Bronchial epithelial cell (primary cell): Measurements from ENCODE around the gene OOEP. TPM values are rescaled to one million over a fixed set of nuclear protein-coding genes. Genes with fewer than 3 reads are reported as not detected.

Experiments
- DNase-seq: peaks from one replicate; pipeline ENCODE4 v3.0.0-alpha.2; 2010; ENCODE audit warnings: low read depth
- FAIRE-seq: peaks from 2 replicates; lab custom pipeline; 2011; peaks lifted over from hg19 to GRCh38; lab: Jason Lieb, UNC
- H3K27me3 ChIP-seq: 2 replicates; pipeline ENCODE4 v1.5.1; 2011; ENCODE audit warnings: low read length; ENCODE audit not compliant: control insufficient read depth, insufficient read depth
- H3K36me3 ChIP-seq: 2 replicates; pipeline ENCODE4 v1.5.1; 2011; ENCODE audit warnings: low read length; ENCODE audit not compliant: control insufficient read depth, insufficient read depth
- H3K4me3 ChIP-seq: 2 replicates; pipeline ENCODE4 v1.5.1; 2011; ENCODE audit warnings: mild to moderate bottlenecking, low read depth, low read length, control low read depth
- total RNA-seq: library from RNA; depleted of rRNA; stranded (reverse); fragments of >200 nt; gene quantifications from 2 replicates; pipeline ENCODE4 v1.2.1, GENCODE V29; 2014
- TF ChIP-seq, protein P1 (sequence below): IDR thresholded peaks from 2 replicates; pipeline ENCODE4 v1.5.1; 2011; ENCODE audit warnings: mild to moderate bottlenecking, moderate library complexity, low read length, control low read depth, inconsistent platforms; ENCODE audit not compliant: insufficient read depth, severe bottlenecking

OOEP gene
- total RNA-seq, 1 donor from 2014 or later: not detected

DNA sequence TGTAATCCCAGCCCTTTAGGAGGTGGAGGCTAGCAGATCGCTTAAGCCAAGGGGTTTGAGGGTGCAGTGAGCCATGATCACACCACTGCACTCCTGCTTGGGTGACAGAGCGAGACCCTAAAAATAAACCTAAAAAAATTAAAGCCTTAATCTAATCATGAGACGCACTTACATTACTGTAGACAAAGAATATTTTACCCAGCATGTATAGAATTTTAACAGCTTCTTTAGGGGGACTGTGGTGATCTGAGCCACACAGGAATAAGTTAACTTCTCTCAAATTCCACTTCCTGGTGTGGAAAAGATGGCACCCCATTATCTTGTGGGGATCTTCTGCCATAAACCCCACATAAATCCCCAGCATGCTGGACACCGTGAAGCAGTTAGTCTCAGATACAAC, 2.3 kb upstream of the OOEP start:
- no peak overlapping the region for H3K4me3 ChIP-seq
- TF ChIP-seq, protein P1, sequence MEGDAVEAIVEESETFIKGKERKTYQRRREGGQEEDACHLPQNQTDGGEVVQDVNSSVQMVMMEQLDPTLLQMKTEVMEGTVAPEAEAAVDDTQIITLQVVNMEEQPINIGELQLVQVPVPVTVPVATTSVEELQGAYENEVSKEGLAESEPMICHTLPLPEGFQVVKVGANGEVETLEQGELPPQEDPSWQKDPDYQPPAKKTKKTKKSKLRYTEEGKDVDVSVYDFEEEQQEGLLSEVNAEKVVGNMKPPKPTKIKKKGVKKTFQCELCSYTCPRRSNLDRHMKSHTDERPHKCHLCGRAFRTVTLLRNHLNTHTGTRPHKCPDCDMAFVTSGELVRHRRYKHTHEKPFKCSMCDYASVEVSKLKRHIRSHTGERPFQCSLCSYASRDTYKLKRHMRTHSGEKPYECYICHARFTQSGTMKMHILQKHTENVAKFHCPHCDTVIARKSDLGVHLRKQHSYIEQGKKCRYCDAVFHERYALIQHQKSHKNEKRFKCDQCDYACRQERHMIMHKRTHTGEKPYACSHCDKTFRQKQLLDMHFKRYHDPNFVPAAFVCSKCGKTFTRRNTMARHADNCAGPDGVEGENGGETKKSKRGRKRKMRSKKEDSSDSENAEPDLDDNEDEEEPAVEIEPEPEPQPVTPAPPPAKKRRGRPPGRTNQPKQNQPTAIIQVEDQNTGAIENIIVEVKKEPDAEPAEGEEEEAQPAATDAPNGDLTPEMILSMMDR: no peak

DNA sequence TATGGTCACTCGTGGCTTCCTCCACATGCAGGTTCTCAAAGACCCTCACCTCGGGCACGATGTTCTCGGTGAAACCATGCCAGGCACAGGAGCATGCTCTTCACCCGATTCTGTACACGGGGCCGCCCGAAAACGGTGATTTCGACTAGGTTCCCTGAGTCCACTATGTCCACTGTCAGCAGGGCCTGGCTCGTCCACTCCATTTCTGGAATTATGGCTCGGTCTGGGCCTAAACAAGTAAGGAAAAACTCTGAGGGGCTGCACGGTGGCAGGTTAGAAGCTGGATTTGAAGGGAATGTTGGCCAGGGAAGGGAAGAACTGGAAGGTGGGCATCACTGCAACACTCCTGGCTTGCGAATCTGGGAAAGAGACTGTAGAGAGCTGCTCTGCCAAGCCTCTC, 540 bp downstream of the OOEP start:
- H3K27me3 ChIP-seq: no peaks in the 10 kb centered on the region
- no peaks in the 10 kb centered on the region for H3K36me3 ChIP-seq
- no peak overlapping the region for H3K4me3 ChIP-seq
- DNase-seq (no peak), FAIRE-seq (no peak)
- TF ChIP-seq, protein P1: no peak

More for the DNA sequence above, 2.3 kb upstream of the OOEP start:
- no peak for DNase-seq
- Histone ChIP-seq H3K27me3 (no peaks in the 10 kb centered on the region), H3K36me3 (no peaks in the 10 kb centered on the region)
- no peak for FAIRE-seq

DNA sequence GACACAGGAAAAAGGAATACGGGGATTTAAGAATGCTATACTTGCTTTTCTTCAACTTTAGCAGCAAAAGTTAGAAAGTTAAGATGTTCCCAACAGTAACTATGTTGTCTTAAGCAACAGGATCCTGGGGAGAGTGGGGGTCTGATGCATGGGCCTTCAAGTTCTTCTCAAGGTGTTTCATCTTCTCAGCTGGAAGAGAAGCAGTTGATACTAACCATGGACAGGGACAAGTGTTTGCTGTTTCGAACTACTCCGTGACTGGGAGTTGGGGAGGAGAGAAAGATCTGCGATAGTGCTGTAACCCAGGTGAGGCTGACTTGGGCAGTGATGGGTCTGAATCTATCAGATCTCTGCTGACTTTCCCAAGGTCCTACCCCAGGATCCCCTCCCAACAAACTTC, 1.0 kb downstream of the OOEP start:
- H3K36me3 ChIP-seq: no peaks in the 10 kb centered on the region
- no peak for DNase-seq
- H3K4me3 ChIP-seq: no peak overlapping the region
- TF ChIP-seq, protein P1: no peak
- peak; percentile 40 for FAIRE-seq
- no peaks in the 10 kb centered on the region for H3K27me3 ChIP-seq

DNA sequence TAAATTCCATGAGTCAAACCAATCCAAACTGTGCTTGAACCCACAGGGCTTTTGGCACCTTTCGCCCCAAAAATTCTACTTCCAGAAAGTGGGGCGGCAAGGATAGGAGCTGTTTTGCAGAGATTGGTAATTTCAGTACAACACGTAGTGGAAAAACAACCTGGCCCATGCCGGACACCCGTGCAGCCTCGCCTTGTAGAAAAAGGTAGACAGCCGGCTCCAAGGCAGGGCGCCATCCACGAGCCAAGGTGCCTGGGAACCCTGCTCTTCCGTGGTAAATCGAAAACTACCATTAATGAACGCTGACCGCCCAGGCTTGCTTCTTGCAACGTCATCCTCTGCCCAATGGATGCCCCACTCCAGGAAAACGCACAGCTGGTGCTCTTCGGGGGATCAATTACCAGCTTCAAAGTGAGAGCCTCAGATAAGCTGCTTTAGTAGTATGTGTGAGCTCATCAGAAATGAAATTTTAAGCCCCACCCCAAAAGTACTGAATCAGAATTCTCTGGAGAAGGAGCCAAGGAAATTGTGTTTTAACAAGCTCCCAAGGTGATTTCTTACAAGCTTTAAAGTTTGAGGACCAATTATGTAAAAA, 1.8 kb downstream of the OOEP start:
- no peaks in the 10 kb centered on the region for H3K36me3 ChIP-seq
- H3K27me3 ChIP-seq: no peaks in the 10 kb centered on the region
- no peak overlapping the region for H3K4me3 ChIP-seq
- TF ChIP-seq, protein P1: no peak
- FAIRE-seq: no peak
- no peak for DNase-seq

DNA sequence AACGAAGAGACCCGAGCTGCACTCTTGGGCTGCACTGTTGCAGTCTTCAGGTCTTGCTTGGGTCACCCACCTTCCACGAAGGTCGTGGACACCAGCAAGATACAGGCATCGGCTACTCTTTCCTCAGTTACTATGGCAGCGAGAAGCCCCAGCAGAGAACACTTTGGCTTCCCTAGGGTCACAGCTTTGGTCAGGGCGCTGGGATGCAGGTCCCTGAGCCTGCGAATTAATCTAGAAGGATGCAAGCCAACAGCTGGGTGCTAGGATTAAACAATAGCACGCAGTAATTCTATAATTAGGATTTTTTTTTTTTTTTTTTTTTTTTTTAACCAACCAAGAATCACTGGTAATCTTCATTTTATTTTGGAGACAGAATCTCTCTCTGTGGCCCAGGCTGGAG, 5.1 kb downstream of the OOEP start:
- TF ChIP-seq, protein P1: no peak
- FAIRE-seq (no peak), DNase-seq (no peak)
- Histone ChIP-seq H3K36me3 (no peaks in the 10 kb centered on the region), H3K4me3 (no peak overlapping the region), H3K27me3 (no peaks in the 10 kb centered on the region)

DNA sequence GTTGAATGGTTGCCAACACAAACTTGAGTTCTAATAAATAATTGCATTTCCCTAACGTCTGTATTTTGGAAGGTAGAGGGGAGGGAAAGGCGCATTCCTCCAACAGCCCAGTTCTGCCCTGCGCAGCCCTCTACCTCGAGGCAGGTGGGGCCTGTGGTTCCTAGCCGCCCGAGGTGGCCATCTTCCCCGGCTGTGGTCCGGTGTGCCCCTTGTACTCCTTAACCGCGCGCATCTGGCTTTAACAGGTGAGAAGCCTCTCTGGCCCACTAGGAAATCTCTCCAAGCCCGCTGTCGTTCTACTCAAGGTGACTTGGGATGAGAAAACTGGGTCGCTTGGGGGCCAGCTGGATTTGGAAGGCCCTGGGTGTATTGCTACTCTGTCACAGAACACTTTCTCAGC, 5.6 kb downstream of the OOEP start:
- FAIRE-seq: no peak
- no peak for DNase-seq
- TF ChIP-seq, protein P1: no peak
- Histone ChIP-seq H3K36me3 (no peaks in the 10 kb centered on the region), H3K4me3 (no peak overlapping the region), H3K27me3 (no peaks in the 10 kb centered on the region)
